Vagina (tissue), 2 donors: Measurements from ENCODE around the gene STAB2. TPM values are rescaled to one million over a fixed set of nuclear protein-coding genes. Genes with fewer than 3 reads are reported as not detected.

Experiments
- DNase-seq, 2 donors: peaks; one replicate each; pipeline ENCODE4 v3.0.0-alpha.2; 2017; ENCODE audit errors: extremely low spot score in 2 of 2
- H3K27ac ChIP-seq: fragments of 200-600 bp; sonication (generic); one replicate; pipeline ENCODE4 v1.5.1; 2019
- H3K27me3 ChIP-seq: fragments of 200-600 bp; sonication (generic); one replicate; pipeline ENCODE4 v1.5.1; 2019
- H3K36me3 ChIP-seq, 2 donors: fragments of 200-600 bp; sonication (generic); one replicate each; pipeline ENCODE4 v1.5.1; 2017 to 2019
- H3K4me1 ChIP-seq: fragments of 200-600 bp; sonication (generic); one replicate; pipeline ENCODE4 v1.5.1; 2019
- H3K4me3 ChIP-seq, 2 donors: fragments of 200-600 bp; sonication (generic); 1 replicate in 1 of 2; 2 replicates in 1 of 2; pipeline ENCODE4 v1.5.1; 2016 to 2019
- H3K9me3 ChIP-seq: fragments of 200-600 bp; sonication (generic); one replicate; pipeline ENCODE4 v1.5.1; 2019
- POLR2A ChIP-seq, 2 donors: fragments of 450-650 bp; IDR thresholded peaks; one replicate each; pipeline ENCODE4 v1.6.1; 2017; ENCODE audit warnings: antibody characterized with exemption in 2 of 2, mild to moderate bottlenecking in 2 of 2, moderate library complexity in 2 of 2
- POLR2AphosphoS5 ChIP-seq, 2 donors: sonication (generic); formaldehyde crosslinking; IDR thresholded peaks; one replicate each; pipeline ENCODE4 v1.9.0; 2017; ENCODE audit warnings: antibody characterized with exemption in 2 of 2, mild to moderate bottlenecking in 2 of 2, low read depth in 1 of 2; ENCODE audit not compliant: insufficient read depth in 1 of 2
- intact Hi-C: fragments of 100-400 bp; cut with DNase I; formaldehyde crosslinking; loops from one replicate; pipeline ENCODE4 v1.15.1; 2023
- total RNA-seq: library from RNA; depleted of rRNA; stranded (reverse); fragments of >200 nt; gene quantifications from one replicate; pipeline ENCODE4 v1.2.3, GENCODE V29; 2016
- TF ChIP-seq, protein P1 (sequence below), 3 experiments: fragments of 450-650 bp in 2 of 3; fragments of 200-600 bp in 1 of 3; sonication (generic) in 1 of 3; IDR thresholded peaks; one replicate each; pipeline ENCODE4 v1.5.1; 2017 to 2019; ENCODE audit warnings: antibody characterized with exemption in 3 of 3, mild to moderate bottlenecking in 2 of 3, moderate library complexity in 2 of 3

The STAB2 gene, protein sequence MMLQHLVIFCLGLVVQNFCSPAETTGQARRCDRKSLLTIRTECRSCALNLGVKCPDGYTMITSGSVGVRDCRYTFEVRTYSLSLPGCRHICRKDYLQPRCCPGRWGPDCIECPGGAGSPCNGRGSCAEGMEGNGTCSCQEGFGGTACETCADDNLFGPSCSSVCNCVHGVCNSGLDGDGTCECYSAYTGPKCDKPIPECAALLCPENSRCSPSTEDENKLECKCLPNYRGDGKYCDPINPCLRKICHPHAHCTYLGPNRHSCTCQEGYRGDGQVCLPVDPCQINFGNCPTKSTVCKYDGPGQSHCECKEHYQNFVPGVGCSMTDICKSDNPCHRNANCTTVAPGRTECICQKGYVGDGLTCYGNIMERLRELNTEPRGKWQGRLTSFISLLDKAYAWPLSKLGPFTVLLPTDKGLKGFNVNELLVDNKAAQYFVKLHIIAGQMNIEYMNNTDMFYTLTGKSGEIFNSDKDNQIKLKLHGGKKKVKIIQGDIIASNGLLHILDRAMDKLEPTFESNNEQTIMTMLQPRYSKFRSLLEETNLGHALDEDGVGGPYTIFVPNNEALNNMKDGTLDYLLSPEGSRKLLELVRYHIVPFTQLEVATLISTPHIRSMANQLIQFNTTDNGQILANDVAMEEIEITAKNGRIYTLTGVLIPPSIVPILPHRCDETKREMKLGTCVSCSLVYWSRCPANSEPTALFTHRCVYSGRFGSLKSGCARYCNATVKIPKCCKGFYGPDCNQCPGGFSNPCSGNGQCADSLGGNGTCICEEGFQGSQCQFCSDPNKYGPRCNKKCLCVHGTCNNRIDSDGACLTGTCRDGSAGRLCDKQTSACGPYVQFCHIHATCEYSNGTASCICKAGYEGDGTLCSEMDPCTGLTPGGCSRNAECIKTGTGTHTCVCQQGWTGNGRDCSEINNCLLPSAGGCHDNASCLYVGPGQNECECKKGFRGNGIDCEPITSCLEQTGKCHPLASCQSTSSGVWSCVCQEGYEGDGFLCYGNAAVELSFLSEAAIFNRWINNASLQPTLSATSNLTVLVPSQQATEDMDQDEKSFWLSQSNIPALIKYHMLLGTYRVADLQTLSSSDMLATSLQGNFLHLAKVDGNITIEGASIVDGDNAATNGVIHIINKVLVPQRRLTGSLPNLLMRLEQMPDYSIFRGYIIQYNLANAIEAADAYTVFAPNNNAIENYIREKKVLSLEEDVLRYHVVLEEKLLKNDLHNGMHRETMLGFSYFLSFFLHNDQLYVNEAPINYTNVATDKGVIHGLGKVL (N-terminal part only)
- total RNA-seq, result 0.25 TPM

DNA sequence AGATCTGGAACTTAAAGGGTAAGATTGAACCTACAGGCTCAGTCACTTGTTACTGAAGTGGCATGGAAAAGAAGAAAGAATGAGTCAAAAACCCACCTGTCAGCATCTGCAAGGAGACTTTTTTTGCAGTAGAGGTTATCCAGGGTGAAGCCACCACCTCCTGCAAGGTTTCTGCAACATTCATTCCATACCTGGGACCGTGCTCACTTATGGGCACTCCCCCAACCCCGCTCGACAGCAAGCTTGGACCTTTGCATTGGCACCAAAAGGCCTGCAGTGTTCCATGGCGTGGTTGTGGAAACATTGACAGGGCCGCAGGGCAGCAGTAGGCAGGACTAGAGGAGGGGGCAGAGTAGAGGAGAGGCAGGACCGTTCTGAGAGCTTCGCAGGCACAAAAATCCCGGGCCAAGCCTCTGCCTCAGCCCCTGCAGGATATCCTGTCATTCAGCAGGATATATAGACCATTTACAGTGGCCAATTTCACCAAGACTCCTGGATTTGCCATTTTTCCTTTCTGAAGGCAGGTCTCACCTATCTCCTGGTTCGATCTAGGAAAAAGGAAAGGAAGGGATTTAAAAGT, at the start of gene STAB2:
Gene STAB2, plus strand, starts transcription at position 483 of the 580 bp plus-strand sequence. CDS start 204 bp downstream, outside the sequence.
- TF ChIP-seq POLR2AphosphoS5 (IDR thresholded peaks at IDR 0.05; ENCODE audit: insufficient read depth in 1 of 2, low read depth in 1 of 2), result no peak
- TF ChIP-seq, protein P1, sequence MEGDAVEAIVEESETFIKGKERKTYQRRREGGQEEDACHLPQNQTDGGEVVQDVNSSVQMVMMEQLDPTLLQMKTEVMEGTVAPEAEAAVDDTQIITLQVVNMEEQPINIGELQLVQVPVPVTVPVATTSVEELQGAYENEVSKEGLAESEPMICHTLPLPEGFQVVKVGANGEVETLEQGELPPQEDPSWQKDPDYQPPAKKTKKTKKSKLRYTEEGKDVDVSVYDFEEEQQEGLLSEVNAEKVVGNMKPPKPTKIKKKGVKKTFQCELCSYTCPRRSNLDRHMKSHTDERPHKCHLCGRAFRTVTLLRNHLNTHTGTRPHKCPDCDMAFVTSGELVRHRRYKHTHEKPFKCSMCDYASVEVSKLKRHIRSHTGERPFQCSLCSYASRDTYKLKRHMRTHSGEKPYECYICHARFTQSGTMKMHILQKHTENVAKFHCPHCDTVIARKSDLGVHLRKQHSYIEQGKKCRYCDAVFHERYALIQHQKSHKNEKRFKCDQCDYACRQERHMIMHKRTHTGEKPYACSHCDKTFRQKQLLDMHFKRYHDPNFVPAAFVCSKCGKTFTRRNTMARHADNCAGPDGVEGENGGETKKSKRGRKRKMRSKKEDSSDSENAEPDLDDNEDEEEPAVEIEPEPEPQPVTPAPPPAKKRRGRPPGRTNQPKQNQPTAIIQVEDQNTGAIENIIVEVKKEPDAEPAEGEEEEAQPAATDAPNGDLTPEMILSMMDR (IDR thresholded peaks at IDR 0.05), result no peak
- TF ChIP-seq POLR2A (IDR thresholded peaks at IDR 0.05), result no peak
- Histone ChIP-seq H3K9me3 (no peaks in the 10 kb centered on the region), H3K27ac (no peak within 1 kb of the TSS), H3K4me1 (no peaks in the 10 kb centered on the region), H3K27me3 (no peaks in the 10 kb centered on the region), H3K36me3 (no peaks in the 10 kb centered on the region), H3K4me3 (no peak within 1 kb of the TSS)
- intact Hi-C loops, result no loop called here
- DNase-seq, result no peak

DNA sequence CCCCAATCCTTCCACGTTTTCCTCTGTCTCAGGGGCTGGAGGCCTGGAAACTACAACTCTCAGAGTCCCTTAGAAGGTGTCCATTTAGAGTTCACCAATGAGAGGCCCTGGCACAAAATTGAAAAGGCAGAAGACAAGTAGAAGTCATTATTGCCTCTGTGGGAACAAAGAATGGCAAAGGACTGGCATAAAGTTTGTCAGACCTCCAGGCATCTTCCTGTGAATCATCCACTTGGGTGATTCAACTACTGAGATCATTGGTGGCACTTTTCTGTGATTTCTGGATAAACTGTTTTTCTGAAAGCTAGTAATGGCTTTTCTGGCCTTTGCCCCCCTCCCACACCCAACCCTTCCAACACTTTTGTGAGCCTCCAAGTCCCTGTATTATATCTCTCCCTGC, 48.7 kb upstream of the STAB2 start:
- no peaks in the 10 kb centered on the region for H3K36me3 ChIP-seq
- H3K27ac ChIP-seq, result no peak overlapping the region
- H3K9me3 ChIP-seq, result no peaks in the 10 kb centered on the region
- intact Hi-C loops, result no loop called here
- H3K4me3 ChIP-seq, result no peak overlapping the region
- TF ChIP-seq POLR2AphosphoS5 (IDR thresholded peaks at IDR 0.05; ENCODE audit: insufficient read depth in 1 of 2, low read depth in 1 of 2) (no peak), POLR2A (IDR thresholded peaks at IDR 0.05) (no peak)
- TF ChIP-seq, protein P1 (IDR thresholded peaks at IDR 0.05), result no peak
- no peak for DNase-seq
- no peaks in the 10 kb centered on the region for H3K4me1 ChIP-seq
- no peaks in the 10 kb centered on the region for H3K27me3 ChIP-seq

DNA sequence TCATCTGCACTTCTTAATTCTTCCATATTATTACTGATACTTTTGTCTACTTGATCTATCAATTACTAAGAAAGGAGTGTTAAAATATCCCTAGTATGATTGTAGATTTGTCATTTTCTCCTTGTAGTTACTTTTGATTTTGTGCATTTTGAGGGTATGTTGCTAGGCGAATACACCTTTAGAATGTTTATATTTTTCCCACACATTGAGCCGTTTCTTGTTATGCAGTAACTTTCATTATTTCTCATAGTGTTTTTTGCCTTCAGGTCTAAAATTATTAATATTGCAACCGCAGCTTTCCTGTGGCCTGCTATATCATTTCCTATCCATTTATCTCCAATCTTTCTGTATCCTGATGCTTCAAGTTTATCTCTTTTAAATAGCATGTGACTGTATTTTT, 46.8 kb upstream of the STAB2 start:
- Histone ChIP-seq H3K4me3 (no peak overlapping the region), H3K9me3 (no peaks in the 10 kb centered on the region), H3K27ac (no peak overlapping the region), H3K27me3 (no peaks in the 10 kb centered on the region), H3K36me3 (no peaks in the 10 kb centered on the region), H3K4me1 (no peaks in the 10 kb centered on the region)
- TF ChIP-seq, protein P1 (IDR thresholded peaks at IDR 0.05), result no peak
- TF ChIP-seq POLR2AphosphoS5 (IDR thresholded peaks at IDR 0.05; ENCODE audit: insufficient read depth in 1 of 2, low read depth in 1 of 2) (no peak), POLR2A (IDR thresholded peaks at IDR 0.05) (no peak)
- DNase-seq, result no peak
- intact Hi-C loops, result no loop called here

- Histone ChIP-seq H3K27ac (no peak overlapping the region), H3K9me3 (no peaks in the 10 kb centered on the region), H3K36me3 (no peaks in the 10 kb centered on the region), H3K4me3 (no peak overlapping the region), H3K27me3 (no peaks in the 10 kb centered on the region), H3K4me1 (no peaks in the 10 kb centered on the region)
- no peak for DNase-seq
- intact Hi-C loops, result no loop called here
- TF ChIP-seq, protein P1 (IDR thresholded peaks at IDR 0.05), result no peak
- TF ChIP-seq POLR2A (IDR thresholded peaks at IDR 0.05) (no peak), POLR2AphosphoS5 (IDR thresholded peaks at IDR 0.05; ENCODE audit: insufficient read depth in 1 of 2, low read depth in 1 of 2) (no peak)
These were observed 45.0 kb upstream of the STAB2 start for GRCh38 chr12:103542078-103542477.
